Loucy (cell line): ENCODE measurements around the gene GAN.

ENCODE experiments used
- H2AFZ ChIP-seq: fragments of 200-600 bp; sonication (generic); 2 replicates; pipeline ENCODE4 v1.6.0; 2016; ENCODE audit warnings: antibody characterized with exemption, mild to moderate bottlenecking, low read length, moderate library complexity
- H3F3A ChIP-seq: fragments of 200-600 bp; 2 replicates; pipeline ENCODE4 v1.6.0; 2016; ENCODE audit warnings: antibody characterized with exemption, low read depth, mild to moderate bottlenecking
- H3K27me3 ChIP-seq: fragments of 200-600 bp; sonication (generic); 2 replicates; pipeline ENCODE4 v1.6.1; 2014; ENCODE audit warnings: low read length, mild to moderate bottlenecking; ENCODE audit not compliant: insufficient read depth, poor library complexity, severe bottlenecking
- H3K36me3 ChIP-seq: fragments of 200-600 bp; sonication (generic); 2 replicates; pipeline ENCODE4 v1.6.1; 2016; ENCODE audit warnings: low read length; ENCODE audit not compliant: insufficient read depth
- H3K4me1 ChIP-seq: fragments of 200-600 bp; sonication (generic); 2 replicates; pipeline ENCODE4 v1.5.1; 2014; ENCODE audit warnings: low read length, mild to moderate bottlenecking; ENCODE audit not compliant: insufficient read depth, poor library complexity, severe bottlenecking
- H3K4me2 ChIP-seq: fragments of 200-600 bp; sonication (generic); 2 replicates; pipeline ENCODE4 v1.6.0; 2014; ENCODE audit warnings: antibody characterized with exemption, low read length, low read depth, mild to moderate bottlenecking; ENCODE audit not compliant: poor library complexity, severe bottlenecking
- H3K4me3 ChIP-seq: fragments of 200-600 bp; sonication (generic); 2 replicates; pipeline ENCODE4 v1.5.1; 2014; ENCODE audit warnings: low read length, mild to moderate bottlenecking, mixed read lengths; ENCODE audit not compliant: poor library complexity, severe bottlenecking
- H3K79me2 ChIP-seq: fragments of 200-600 bp; sonication (generic); 2 replicates; pipeline ENCODE4 v1.6.1; 2014; ENCODE audit warnings: low read length; ENCODE audit not compliant: insufficient read depth
- H3K9ac ChIP-seq: fragments of 200-600 bp; sonication (generic); 2 replicates; pipeline ENCODE4 v1.6.0; 2014; ENCODE audit warnings: mild to moderate bottlenecking, low read depth, low read length, moderate library complexity; ENCODE audit not compliant: poor library complexity, severe bottlenecking
- H3K9me2 ChIP-seq: fragments of 200-600 bp; sonication (generic); replicated peaks from 2 replicates; pipeline ENCODE4 v1.6.1; 2016; ENCODE audit warnings: low read depth, low read length, mixed read lengths
- H3K9me3 ChIP-seq: fragments of 200-600 bp; sonication (generic); 2 replicates; pipeline ENCODE4 v1.6.1; 2014; ENCODE audit warnings: mild to moderate bottlenecking, antibody characterized with exemption, low read length, low read depth; ENCODE audit not compliant: insufficient read depth
- H4K20me1 ChIP-seq: fragments of 200-600 bp; sonication (generic); 2 replicates; pipeline ENCODE4 v1.6.0; 2014; ENCODE audit warnings: antibody characterized with exemption, low read length, mild to moderate bottlenecking; ENCODE audit not compliant: insufficient read depth, poor library complexity, severe bottlenecking
- EZH2phosphoT487 ChIP-seq: fragments of 200-600 bp; IDR thresholded peaks from 2 replicates; pipeline ENCODE4 v1.6.1; 2018; ENCODE audit warnings: antibody characterized with exemption, mild to moderate bottlenecking, moderate library complexity, borderline replicate concordance
- TF ChIP-seq, protein P1 (sequence below): fragments of 200-600 bp; sonication (generic); conservative IDR thresholded peaks from 2 replicates; pipeline ENCODE4 v1.5.1; 2014; ENCODE audit warnings: mild to moderate bottlenecking, antibody characterized with exemption, low read length

GAN gene

DNA sequence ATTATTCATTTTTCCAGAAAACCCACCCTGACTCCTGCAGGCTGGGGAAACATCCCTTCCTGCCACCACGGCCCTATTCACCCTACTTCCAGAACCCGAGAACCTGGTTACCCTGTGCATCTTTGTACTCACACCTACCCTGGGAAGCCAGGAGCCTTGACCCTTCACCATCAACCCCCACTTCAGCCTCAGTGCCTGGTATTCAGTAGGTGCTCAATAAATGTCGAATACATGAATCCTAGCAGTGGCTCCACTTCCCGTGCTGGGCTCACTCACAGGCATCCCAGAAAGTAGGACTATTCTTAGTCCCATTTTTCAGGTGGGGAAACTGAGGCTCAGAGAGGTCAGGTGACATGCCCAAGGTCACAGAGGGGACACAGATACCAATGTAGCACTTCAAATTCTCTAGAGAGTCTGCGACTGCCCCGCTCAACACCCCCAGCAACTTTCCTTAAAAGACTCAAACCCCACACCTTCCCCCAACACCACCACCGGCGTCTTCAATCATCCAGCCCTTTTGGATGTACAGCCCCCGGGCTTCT is 93.7 kb downstream of the GAN start:
- Histone ChIP-seq H3K27me3 (no peaks in the 10 kb centered on the region), H3K36me3 (no peaks in the 10 kb centered on the region), H3F3A (no peaks in the 10 kb centered on the region), H3K9me3 (no peaks in the 10 kb centered on the region), H3K4me3 (no peak overlapping the region), H3K79me2 (no peaks in the 10 kb centered on the region), H4K20me1 (no peaks in the 10 kb centered on the region), H2AFZ (no peak overlapping the region), H3K9ac (no peak overlapping the region), H3K4me2 (no peak overlapping the region), H3K9me2 (no peaks in the 10 kb centered on the region), H3K4me1 (no peaks in the 10 kb centered on the region)
- TF ChIP-seq, protein P1, sequence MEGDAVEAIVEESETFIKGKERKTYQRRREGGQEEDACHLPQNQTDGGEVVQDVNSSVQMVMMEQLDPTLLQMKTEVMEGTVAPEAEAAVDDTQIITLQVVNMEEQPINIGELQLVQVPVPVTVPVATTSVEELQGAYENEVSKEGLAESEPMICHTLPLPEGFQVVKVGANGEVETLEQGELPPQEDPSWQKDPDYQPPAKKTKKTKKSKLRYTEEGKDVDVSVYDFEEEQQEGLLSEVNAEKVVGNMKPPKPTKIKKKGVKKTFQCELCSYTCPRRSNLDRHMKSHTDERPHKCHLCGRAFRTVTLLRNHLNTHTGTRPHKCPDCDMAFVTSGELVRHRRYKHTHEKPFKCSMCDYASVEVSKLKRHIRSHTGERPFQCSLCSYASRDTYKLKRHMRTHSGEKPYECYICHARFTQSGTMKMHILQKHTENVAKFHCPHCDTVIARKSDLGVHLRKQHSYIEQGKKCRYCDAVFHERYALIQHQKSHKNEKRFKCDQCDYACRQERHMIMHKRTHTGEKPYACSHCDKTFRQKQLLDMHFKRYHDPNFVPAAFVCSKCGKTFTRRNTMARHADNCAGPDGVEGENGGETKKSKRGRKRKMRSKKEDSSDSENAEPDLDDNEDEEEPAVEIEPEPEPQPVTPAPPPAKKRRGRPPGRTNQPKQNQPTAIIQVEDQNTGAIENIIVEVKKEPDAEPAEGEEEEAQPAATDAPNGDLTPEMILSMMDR: no peak
- TF ChIP-seq EZH2phosphoT487: no peak

DNA sequence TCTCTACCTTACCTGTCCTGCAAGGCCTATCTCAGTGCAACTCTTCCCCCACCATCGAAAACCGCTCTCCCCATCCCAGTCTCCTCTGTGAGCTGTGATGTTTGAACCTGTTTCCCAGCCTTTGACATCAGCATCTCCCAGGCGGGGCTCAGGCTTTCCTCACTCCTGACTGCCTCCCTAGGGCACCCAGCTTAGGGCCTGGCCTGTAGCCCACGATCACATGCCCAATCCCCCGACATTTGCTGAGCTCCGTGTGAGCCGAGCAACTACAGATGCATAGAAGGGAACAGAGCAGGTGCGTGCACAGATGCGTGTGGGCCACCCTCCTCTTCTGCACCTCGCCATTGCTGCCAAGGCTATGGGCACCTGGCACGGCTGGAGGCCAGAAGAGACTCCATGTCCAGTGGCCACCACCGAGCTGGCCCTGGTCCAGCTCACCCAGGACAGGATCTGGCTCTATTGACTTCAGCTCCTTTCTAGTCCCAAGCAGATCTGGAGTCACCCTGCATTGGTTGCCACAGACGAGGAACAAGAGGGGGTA is 94.3 kb downstream of the GAN start:
- H3K36me3 ChIP-seq: no peaks in the 10 kb centered on the region
- H3K4me1 ChIP-seq: no peaks in the 10 kb centered on the region
- no peaks in the 10 kb centered on the region for H3F3A ChIP-seq
- no peak overlapping the region for H3K9ac ChIP-seq
- no peaks in the 10 kb centered on the region for H3K79me2 ChIP-seq
- no peaks in the 10 kb centered on the region for H3K9me3 ChIP-seq
- no peaks in the 10 kb centered on the region for H3K27me3 ChIP-seq
- no peak overlapping the region for H3K4me3 ChIP-seq
- no peak for TF ChIP-seq EZH2phosphoT487
- TF ChIP-seq, protein P1: no peak
- no peak overlapping the region for H2AFZ ChIP-seq
- H4K20me1 ChIP-seq: no peaks in the 10 kb centered on the region
- no peaks in the 10 kb centered on the region for H3K9me2 ChIP-seq
- H3K4me2 ChIP-seq: no peak overlapping the region

- no peaks in the 10 kb centered on the region for H3F3A ChIP-seq
- H3K36me3 ChIP-seq: no peaks in the 10 kb centered on the region
- H3K4me2 ChIP-seq: no peak overlapping the region
- H2AFZ ChIP-seq: no peak overlapping the region
- no peaks in the 10 kb centered on the region for H3K27me3 ChIP-seq
- no peaks in the 10 kb centered on the region for H3K4me1 ChIP-seq
- no peak overlapping the region for H3K9ac ChIP-seq
- no peak for TF ChIP-seq EZH2phosphoT487
- TF ChIP-seq, protein P1: no peak
- no peak overlapping the region for H3K4me3 ChIP-seq
- H3K9me2 ChIP-seq: no peaks in the 10 kb centered on the region
- no peaks in the 10 kb centered on the region for H3K9me3 ChIP-seq
- no peaks in the 10 kb centered on the region for H3K79me2 ChIP-seq
- no peaks in the 10 kb centered on the region for H4K20me1 ChIP-seq
Measured at GRCh38 chr16:81410643-81411293, 96.0 kb downstream of the GAN start.
